HG03558 (cell line): ENCODE data around the gene DOCK9.

ENCODE experiments used
- ATAC-seq: cut with Tn5 transposase; IDR thresholded peaks from one replicate; pipeline ENCODE4 v1.9.1; 2021; ENCODE audit warnings: moderate number of reproducible peaks; ENCODE audit not compliant: unreplicated experiment; ENCODE audit errors: extremely low read depth

DOCK9 gene

DNA sequence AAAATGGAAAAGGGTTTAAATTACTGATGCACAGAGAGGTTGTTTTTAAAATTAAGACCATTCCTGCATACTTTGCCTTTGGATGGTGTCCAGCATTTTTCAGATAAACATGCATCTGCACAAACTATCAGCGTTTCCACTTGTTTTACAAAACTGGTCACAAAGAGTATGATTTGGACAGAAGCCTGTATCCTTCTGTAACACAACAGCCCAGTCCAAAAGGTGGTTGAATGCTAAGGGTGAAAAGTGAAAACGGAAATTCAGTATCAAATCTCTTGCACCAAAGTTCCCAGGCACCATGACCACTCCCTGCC lies 21.7 kb upstream of the DOCK9 start:
- no peak for ATAC-seq

DNA sequence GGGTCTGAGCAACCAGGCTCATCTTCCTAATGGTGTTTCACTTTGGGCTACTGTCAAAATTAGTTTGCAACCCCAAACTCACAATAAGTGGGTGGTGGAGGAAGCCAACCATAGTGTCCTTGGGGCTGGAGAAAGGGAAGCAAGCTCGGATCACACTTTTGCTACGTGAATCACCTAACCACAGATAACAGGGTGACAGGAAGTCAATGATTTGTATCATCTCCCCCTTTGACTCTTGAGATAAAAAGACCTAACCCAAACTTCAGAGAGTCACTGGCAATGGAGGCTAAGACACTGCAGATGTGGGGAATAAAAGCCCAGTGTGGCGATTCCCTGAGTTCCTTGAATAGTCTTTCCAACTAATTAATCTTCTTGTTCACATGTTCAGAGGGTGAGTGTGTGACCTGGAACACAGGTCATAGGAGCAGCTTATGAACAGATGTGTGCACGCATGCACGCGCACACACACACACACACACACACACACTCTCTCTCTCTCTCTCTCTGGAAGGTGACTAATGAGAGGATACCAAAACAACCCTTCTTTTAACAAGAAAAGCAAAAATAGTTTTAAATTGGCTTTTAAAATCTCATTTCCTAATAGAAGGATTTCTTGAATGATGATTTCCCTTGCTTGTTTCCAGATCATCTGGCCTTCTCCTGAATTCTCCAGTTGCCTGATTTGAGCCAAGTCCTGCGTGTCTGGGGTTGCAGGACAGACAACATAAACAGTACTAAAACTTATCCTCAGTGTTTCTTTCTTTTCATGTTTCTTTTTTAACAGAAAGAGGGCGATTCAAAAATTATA lies 21.2 kb upstream of the DOCK9 start:
- ATAC-seq, result no peak

DNA sequence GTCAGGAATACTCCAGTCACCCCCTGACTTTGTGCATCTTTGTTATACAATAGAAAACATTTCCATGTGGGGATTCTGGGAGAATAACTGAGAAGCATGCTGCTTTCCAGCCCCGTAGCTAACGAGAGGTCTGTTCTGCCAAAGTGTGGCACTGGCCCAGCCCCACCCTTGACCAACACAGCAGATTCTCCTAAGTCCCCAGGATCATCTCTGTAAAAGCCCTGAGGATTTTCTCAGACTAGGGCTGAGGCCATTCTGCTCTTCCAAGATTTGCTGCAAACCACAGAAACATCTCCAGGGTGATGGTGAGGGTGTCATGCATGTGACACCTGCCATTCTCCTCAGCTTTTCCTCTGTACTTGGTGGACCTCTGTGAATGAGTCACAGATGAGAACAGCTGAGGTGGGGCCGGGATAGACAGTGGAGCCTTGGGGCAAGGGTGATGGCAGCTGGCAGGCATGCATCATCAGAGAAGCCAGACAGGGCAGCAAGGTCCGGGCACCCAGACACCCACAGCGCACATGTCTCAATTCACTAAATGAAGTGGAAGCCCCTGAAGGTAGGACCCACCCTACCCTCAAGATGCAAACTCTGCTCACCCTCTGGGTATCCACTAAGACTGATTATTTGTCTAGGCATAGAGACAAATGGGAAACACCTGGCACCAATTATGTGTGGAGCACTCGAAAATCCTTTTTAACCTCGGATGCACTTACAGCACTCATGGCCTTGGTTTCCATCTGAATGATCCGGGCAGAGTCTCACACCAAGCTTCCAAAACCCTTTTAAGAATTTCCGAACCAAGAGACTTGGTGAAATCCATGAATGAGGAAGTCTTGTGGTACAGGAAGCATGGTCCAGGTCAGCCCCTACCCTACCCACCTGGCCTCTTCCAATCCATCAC lies 20.1 kb upstream of the DOCK9 start:
- ATAC-seq, result no peak

DNA sequence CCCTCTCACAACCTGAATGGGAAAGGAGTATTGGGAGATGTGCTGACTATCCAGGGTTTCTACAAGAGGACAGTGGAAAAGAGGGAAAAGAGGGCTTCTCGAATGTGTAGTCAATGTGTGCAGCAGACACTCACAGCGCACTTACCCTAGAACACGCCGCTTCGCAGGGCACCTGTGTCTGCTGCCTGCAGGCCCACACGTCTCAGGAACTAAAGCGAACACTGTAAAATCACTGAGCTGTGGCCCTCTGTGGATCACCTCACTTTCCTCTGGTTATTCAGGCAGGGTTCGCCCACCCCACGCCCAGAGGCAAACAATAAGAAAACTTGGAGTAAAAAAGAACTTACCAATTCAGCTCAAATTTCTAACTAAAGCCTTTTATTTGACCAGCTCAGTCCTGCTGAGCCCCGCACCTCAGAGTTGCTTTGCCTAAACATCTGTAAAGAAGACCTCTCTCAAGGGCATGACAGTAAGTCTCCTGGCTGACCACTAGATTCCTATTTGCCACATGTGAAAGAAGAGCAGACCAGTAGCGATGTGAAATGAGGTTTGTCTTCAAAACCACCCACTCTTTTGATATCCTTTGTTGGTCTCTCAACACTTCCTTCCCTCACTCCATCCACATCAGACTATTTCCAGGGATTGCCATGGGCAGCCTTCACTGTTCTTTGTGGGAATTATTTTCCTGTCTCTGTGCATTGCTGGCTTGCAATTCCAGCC lies 19.3 kb upstream of the DOCK9 start:
- no peak for ATAC-seq

DNA sequence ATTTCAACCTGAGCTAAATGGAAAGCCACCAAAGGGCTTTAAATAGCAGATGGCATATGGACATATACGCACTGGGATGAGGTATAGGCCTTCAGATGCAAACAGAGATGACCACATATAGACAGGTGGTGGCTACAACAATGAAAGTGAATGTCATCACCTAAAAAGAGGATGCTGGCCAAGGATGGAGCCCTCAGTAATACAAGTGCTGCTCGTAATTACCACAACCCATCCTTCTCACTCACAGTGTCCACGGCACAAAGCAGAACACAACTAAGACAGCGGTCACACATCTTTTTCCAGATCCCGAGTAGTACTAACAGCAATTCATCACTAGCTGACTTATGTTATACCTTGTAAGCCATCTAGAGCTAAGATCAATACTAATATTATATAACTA lies 18.2 kb upstream of the DOCK9 start:
- ATAC-seq, result no peak

DNA sequence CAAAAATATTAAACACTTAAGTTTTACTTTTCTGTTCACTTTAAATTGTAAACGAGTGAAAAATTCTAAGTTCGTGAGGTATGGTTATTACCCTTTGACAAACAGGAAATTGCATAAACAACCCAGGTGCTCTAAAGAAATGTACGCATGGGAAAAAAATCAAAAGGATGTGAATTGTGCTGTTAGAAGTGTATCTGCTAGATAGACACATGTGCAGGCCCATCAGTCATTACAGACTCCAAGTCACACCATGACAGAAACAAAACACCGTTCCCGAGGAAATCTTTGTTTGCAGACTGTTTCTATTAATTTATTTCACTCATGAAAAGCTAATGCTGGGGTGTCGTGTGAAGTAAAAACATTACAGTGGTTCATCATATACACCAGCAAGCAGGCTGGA lies 17.0 kb upstream of the DOCK9 start:
- ATAC-seq, result no peak

DNA sequence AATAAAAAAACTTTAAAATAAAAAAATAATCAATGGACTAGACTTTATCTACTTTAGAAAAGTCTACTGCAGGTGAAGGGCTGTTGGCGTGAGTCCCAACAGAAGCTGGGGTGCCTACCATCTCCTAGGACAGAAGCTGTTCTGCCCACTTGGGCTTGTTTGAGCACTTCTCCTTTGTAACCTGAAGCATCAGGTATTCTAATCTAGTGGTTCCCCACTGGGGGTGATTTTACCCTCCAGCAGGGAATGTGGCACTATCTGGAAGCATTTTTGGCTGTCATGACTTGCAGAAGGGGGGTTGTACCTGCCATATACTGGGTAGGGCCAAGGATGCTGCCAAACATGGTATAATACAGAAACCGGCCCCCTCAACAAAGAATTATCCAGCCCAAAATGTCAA lies 16.2 kb upstream of the DOCK9 start:
- ATAC-seq, result no peak

DNA sequence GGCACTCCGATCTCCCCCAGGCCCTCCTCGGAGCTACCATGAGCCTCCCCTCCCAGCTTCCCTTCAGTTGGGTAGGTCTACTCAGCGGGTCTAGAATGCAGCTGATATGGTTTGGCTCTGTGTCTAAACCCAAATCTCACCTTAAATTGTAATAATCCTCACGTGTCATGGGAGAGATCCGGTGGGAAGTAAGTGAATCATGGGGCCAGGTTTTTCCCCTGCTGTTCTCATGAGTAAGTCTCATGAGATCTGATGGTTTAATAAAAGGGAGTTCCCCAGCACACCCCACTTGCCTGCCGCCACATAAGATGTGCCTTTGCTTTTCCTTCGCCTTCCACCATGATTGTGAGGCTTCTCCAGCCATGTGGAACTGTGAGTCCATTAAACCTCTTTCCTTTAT lies 14.5 kb upstream of the DOCK9 start:
- no peak for ATAC-seq

DNA sequence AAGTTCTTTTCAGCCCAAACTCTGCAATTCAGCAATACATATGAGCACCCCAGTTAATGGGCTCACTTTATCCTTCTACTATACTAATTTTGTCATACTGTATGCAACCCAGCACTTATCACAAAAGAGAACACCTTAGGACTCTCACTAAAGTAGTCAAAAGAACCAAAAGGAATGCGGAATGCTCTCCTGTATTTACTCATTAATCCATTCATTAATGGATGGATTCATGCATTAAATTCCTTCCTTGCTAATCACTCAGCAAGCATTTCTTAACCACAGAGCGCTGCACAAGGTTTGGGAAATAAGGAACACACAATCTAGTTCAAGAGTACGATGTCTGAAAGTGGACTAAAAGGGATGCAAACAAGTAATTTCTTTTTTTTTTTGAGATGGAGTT lies 12.8 kb upstream of the DOCK9 start:
- no peak for ATAC-seq

DNA sequence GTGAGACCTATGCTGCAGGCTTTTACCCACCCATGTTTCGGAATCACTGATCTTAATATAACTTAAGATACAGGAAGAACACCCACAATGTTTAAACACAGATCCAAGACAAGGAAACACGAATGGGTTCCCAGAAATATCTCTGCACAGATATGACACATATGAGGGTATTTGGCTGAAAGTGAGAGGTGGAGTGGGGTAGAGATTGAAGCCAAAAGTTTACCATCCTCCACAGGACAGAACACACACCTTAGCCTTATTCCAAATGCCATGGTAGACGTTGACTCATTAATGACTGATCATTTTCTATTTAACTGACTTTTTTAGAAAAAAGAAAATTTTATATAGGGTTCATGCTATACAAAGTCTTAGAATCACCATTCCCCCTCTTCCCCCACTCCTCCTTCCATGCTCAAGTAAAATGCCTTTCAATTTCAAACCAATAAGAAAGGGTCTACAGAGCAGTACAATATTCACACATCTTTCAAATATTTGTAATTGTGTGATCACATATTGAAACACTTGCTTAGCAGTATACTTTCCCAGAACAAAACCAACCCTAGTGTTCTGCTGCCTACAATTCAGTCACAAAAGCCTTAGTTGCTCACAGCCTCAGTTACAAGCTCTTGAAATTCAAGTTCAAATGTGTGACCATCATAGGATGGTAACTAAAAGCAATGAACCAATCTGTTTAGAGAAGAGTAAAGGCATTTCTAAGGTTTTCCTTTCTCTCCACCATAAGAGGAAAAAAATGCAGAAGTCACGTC lies 11.8 kb upstream of the DOCK9 start:
- ATAC-seq, result no peak

DNA sequence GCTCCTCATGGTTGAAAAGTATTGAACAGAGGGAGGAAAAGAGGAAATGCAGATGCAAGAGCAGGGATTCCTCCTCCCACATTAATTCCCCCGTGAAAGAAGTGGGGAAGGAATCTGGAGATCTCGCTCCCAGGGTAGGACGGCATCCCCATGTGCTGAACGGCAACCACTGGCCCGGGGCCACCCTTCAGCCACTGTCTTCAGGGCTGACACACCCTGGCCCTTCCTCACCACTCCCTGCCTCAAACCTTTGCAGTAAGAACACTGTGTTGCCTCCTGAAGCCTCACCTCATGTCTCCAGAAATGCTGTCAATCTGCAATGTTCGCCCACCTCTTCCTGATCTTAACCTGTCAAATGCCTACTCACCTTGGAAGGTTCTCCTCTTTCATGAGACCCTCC lies 10.9 kb upstream of the DOCK9 start:
- ATAC-seq, result no peak

DNA sequence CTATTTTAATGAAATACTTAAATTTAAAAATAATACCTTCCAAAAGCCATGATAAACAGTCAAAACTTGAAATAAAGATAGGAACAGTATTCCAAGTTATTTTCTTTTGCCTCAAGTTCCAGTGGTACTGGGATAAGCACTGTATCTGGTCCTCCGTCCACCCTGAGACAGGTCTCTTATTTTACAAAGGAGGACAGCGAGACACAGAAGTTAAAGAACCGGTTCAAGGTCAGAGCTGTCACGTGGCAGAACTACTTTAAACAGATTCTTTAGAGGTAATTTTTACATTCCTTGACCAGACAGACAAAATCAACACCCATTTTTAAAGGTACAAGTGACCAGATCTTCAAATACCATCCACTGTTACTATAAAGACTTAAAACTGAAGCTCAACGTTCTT lies 10.4 kb upstream of the DOCK9 start:
- no peak for ATAC-seq

DNA sequence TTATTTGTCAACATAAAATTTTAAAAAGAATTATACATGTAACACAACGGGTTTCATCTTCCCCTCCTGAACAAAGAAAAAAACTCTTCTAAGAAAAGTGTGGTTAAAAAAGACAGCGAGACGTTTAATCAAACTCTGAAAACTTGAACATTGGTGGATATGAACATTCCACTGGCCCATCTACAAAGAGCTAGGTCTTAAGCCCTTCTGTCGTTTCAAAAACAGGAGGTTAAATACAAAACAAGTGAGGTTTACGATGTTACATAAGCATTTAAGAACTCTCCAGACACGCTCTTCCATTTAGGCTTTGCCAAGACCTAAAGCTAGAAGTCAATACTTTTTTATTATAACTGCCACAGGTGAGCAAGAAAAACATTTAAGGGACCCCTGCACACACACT lies 9.4 kb upstream of the DOCK9 start:
- no peak for ATAC-seq

DNA sequence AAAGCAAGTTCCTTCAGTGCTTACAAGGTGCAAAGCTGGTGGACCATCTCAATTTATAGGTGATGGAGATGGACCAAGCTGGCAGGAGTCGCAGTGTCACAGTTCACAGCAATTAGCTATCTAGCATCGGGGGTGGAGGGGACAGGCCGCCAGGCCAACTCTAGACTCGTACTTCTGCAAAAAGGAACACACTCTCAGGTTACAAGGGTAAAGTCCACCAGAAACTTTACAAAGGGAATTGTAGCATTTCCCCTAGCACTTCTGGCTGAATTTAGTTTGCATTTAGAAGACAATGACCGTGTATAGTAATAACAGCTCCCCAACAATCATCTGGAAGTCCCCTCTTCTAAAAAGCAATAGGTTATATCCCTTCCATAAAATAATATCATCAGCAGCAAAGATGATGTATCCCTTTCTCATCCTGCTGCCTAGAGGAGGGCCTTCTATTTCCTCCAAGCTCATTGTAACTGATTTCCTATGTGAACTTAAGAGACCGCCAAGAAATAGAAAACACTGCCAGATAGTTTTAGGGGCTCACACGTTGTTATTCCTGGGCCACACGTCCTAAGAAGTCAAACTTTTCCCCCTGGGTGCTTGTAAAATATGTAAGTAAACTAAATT lies 8.5 kb upstream of the DOCK9 start:
- no peak for ATAC-seq

DNA sequence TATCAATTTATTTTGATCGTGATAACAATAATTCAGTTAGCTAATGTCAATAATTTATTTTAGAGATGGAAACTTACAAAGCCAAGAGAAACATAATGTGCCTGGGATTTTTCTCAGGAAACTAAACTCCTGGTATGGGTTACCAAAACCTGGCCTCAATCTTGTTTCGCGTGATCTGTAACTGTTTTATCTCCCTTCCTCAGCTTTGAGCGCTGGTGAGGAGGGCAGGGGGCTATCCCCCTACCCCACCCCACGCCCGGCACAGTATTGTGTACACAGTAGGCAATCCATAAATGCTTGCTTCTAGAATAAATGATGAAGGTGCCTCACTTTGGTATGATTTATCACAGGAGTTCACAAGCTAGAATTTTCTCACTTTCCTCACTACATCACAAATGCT lies 7.7 kb upstream of the DOCK9 start:
- no peak for ATAC-seq

DNA sequence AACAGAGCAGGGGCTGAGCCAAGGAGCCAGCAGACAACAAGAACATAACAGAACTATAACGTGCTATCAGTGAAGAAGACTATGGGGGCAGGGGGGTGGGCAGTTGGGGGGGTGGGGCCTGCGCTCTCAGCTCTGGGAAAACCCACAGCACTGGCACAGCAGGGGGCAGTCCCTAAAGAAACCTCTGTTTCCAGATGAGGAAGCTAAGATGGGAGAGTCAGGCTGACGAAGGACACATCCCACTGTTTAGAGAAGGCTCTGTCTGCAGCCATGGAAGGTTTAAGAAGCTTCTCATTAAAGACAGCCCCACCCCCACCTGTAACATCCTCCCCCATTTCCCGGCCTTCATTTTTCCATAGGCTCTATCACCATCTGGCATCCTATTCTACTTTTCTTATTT lies 7.1 kb upstream of the DOCK9 start:
- ATAC-seq, result no peak

DNA sequence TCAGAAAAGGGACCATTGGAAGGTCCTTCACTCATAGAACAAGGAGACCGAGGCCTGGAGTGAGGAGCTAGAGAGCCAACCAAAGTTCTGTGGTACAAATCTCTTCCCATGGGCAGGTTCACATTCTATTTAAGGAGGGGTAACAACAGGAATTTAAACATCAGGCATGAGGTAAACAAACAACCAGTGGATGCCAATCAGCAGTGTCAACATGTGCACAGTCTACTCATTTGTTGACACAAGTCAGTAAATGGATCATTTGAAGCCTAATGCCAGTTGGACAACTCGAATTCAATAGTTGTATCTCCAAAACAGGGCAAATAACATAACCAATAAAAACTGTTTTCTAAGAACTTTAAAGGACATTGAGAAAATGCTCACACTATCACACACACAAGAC lies 6.3 kb upstream of the DOCK9 start:
- ATAC-seq, result no peak

DNA sequence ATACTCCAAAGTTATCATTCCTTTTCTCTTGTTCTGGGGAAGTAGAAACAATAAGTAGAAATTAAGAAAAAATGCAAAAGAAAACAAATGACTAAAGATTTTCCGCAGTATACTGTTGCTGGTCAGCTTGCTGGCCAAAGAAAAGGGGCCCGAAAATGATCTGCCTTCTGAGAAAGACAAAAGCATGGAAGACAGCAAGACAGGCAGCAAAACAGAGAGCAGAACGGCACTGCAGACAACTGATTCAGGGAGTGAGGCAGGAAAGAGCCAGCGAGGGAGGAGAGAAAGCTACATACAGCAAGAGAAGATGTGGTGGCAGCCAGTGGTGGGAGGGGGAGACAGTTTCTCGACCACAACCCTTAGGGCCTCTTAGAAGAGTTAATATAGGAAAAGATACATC lies 5.3 kb upstream of the DOCK9 start:
- no peak for ATAC-seq

DNA sequence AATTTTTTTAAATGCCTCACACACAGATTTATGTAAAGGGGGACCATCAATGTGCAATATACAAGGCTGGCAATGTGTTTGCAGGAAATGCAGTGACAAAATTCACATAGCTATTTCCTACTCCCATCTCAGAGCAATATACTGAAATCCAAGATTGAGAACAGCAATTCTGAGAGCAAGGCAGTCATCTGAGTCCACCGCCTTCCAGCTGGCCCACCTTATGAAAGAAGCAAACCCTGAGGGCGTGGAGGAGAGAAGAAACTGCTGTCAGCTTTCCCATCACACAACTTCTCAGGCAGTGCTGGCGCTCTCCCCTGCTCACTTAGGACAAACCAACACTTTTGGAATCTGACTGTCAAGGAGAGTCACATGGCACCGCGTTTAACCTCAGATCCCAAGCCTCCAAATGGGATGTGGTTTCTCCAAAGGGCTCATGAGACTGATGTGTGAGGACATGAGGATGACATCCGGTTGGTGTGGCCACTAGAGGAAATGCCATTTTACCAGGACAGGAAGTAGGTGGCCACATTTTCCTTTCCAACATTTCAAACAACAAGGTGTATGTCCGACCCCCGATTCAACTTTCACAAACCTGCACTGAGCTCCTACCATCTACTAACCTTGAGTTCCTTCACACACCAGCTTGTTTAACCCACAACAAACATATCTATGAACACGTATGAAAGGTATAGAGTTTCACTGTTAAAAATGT lies 3.7 kb upstream of the DOCK9 start:
- ATAC-seq, result no peak
